ENCODE data around the gene TCF7. TPM values are rescaled to one million over a fixed set of nuclear protein-coding genes. Genes with fewer than 3 reads are reported as not detected.

Gene TCF7
- total RNA-seq, 1 experiment from 2014 or later: 18.2 TPM

- Mint-ChIP-seq H3K27me3 (ENCODE audit: low read depth) (no peaks in the 10 kb centered on the region), H3K4me1 (peaks cover 3 to 10% of the 10 kb centered on the region in 2 experiments; a peak in 3 of 4 replicates), H3K4me3 (no peak overlapping the region), H3K9me3 (no peaks in the 10 kb centered on the region), H3K27ac (no peak overlapping the region), H3K36me3 (ENCODE audit: insufficient read depth in 1 of 3, low read depth in 3 of 3) (peaks cover 9 to 54% (median 36%) of the 10 kb centered on the region in 3 experiments; a peak in 6 of 7 replicates)
- no peak overlapping the region for H3K4me2 ChIP-seq (ENCODE audit: insufficient read depth, insufficient read length, low read length)
- no peak overlapping the region for H4K91ac ChIP-seq (ENCODE audit: insufficient read length, low read depth, low read length)
- H3K27me3 ChIP-seq (ENCODE audit: insufficient read depth, low read length): no peaks in the 10 kb centered on the region
- H2BK5ac ChIP-seq (ENCODE audit: insufficient read length, low read length): no peak overlapping the region
- H3K4me1 ChIP-seq (ENCODE audit: insufficient read depth, low read length): no peaks in the 10 kb centered on the region
- H3K4ac ChIP-seq (ENCODE audit: low read depth, low read length): no peak overlapping the region
- no peak overlapping the region for H3K14ac ChIP-seq (ENCODE audit: insufficient read depth, low read length)
- no peak overlapping the region for H3K9ac ChIP-seq (ENCODE audit: extremely low read depth, insufficient read length, low read length)
- H2AK5ac ChIP-seq (ENCODE audit: insufficient read length, low read length): no peak overlapping the region
- H3K18ac ChIP-seq (ENCODE audit: insufficient read length, low read depth, low read length): no peak overlapping the region
- WGBS (ENCODE audit: extremely low coverage, insufficient read length, low lambda C conversion rate): no CpG with 5 or more reads among the region's 5 CpGs
- H4K5ac ChIP-seq (ENCODE audit: insufficient read length, low read depth, low read length): no peak overlapping the region
- peaks cover 4% of the 10 kb centered on the region for H4K20me1 ChIP-seq (ENCODE audit: control insufficient read depth, insufficient read depth, insufficient read length)
- TF ChIP-seq CTCF (conservative IDR thresholded peaks at IDR 0.05): no peak
- no peak overlapping the region for H2BK12ac ChIP-seq (ENCODE audit: insufficient read length, low read depth, low read length)
- H2BK15ac ChIP-seq (ENCODE audit: low read depth, low read length): no peak overlapping the region
- no peak overlapping the region for H3K56ac ChIP-seq (ENCODE audit: insufficient read length, low read depth, low read length)
- no peak overlapping the region for H3T11ph ChIP-seq (ENCODE audit: low read length)
- no peak overlapping the region for H4K8ac ChIP-seq (replicated peaks; ENCODE audit: insufficient read length, low read depth, low read length)
- H2BK20ac ChIP-seq (ENCODE audit: low read depth, low read length, poor library complexity, severe bottlenecking): no peak overlapping the region
- no peaks in the 10 kb centered on the region for H3K79me2 ChIP-seq (ENCODE audit: insufficient read depth, low read length)
- H3K23me2 ChIP-seq (ENCODE audit: insufficient read length, low read depth, low read length, poor library complexity, severe bottlenecking): no peaks in the 10 kb centered on the region
- H3K79me1 ChIP-seq (ENCODE audit: insufficient read depth, low read depth, low read length, poor library complexity, severe bottlenecking): peaks cover 6% of the 10 kb centered on the region
- no peak for DNase-seq
- H2AFZ ChIP-seq (ENCODE audit: low read length): no peak overlapping the region
- no peak overlapping the region for H3K23ac ChIP-seq (ENCODE audit: insufficient read length, low read depth, low read length)
- H3K27ac ChIP-seq (ENCODE audit: insufficient read length, low read depth, low read length): no peak overlapping the region
- no peak overlapping the region for H2BK120ac ChIP-seq (ENCODE audit: low read depth, low read length, poor library complexity, severe bottlenecking)
- H3K9me3 ChIP-seq (ENCODE audit: control insufficient read depth, low read depth, low read length): no peaks in the 10 kb centered on the region
Observed at GRCh38 chr5:134143431-134143830, 28.9 kb downstream of the TCF7 start.

All from H9 (cell line).